IMR-90 (cell line): ENCODE results near the gene DDX6. TPM values are rescaled to one million over a fixed set of nuclear protein-coding genes. Genes with fewer than 3 reads are reported as not detected.

ENCODE experiments used
- ATAC-seq: fragments of 200-7000 bp; cut with Tn5 transposase; 2 replicates; pipeline ENCODE4 v1.9.1; 2020; ENCODE audit warnings: low read depth, mild to moderate bottlenecking, moderate library complexity
- BruUV-seq: library from RNA; stranded (reverse); fragments of 400-500 nt; replicated peaks from 2 replicates; lab custom pipeline; 2021; lab: Mats Ljungman, UMichigan
- CTCF ChIA-PET: fragments of 300-600 bp; formaldehyde crosslinking; extraction: SDS; loops from one replicate; lab custom pipeline; 2021; ENCODE audit warnings: antibody characterized with exemption; lab: Yijun Ruan, JAX
- POLR2A ChIA-PET: fragments of 300-600 bp; sonication (Branson Sonifier 250); formaldehyde crosslinking; loops from one replicate; lab custom pipeline; 2022; ENCODE audit warnings: antibody characterized with exemption; ENCODE audit not compliant: unreplicated experiment; lab: Charles Lee
- DNase-seq: peaks from one replicate; pipeline ENCODE4 v3.0.0; 2013
- H2AFZ ChIP-seq: replicated peaks from 2 replicates; pipeline ENCODE3; 2013; ENCODE audit warnings: low read length, mild to moderate bottlenecking; ENCODE audit not compliant: poor library complexity
- H2AK5ac ChIP-seq: 2 replicates; pipeline ENCODE4 v1.6.1; 2013; ENCODE audit warnings: low read depth, low read length, inconsistent platforms
- H2AK9ac ChIP-seq: replicated peaks from 2 replicates; pipeline ENCODE3; 2013; ENCODE audit warnings: mild to moderate bottlenecking, low read depth, low read length, moderate library complexity; ENCODE audit not compliant: poor library complexity
- H2BK120ac ChIP-seq: 2 replicates; pipeline ENCODE4 v1.6.1; 2013; ENCODE audit warnings: low read depth, low read length, inconsistent platforms
- H2BK15ac ChIP-seq: 3 replicates; pipeline ENCODE4 v1.6.1; 2013; ENCODE audit warnings: low read depth, low read length, inconsistent platforms
- H2BK20ac ChIP-seq: 2 replicates; pipeline ENCODE4 v1.6.1; 2013; ENCODE audit warnings: low read depth, mild to moderate bottlenecking, inconsistent platforms, low read length, moderate library complexity
- H2BK5ac ChIP-seq: 2 replicates; pipeline ENCODE4 v1.6.1; 2013; ENCODE audit warnings: mild to moderate bottlenecking, low read depth, low read length, inconsistent platforms; ENCODE audit not compliant: poor library complexity, severe bottlenecking
- H3K14ac ChIP-seq: replicated peaks from 2 replicates; pipeline ENCODE4 v1.6.1; 2013; ENCODE audit warnings: low read depth, low read length, inconsistent platforms
- H3K18ac ChIP-seq: 2 replicates; pipeline ENCODE4 v1.6.1; 2013; ENCODE audit warnings: low read depth, low read length, control low read depth
- H3K23ac ChIP-seq: 2 replicates; pipeline ENCODE4 v1.6.1; 2013; ENCODE audit warnings: low read depth, low read length, inconsistent platforms
- H3K27ac ChIP-seq: 2 replicates; pipeline ENCODE4 v1.5.1; 2013; ENCODE audit warnings: mild to moderate bottlenecking, control low read depth, low read length; ENCODE audit not compliant: insufficient read depth
- H3K27me3 ChIP-seq: 2 replicates; pipeline ENCODE4 v1.6.1; 2013; ENCODE audit warnings: low read length; ENCODE audit not compliant: control insufficient read depth, insufficient read depth
- H3K36me3 ChIP-seq: 2 replicates; pipeline ENCODE4 v1.6.1; 2013; ENCODE audit warnings: low read length, mixed read lengths; ENCODE audit not compliant: control insufficient read depth, insufficient read depth
- H3K4ac ChIP-seq: 2 replicates; pipeline ENCODE4 v1.6.1; 2013; ENCODE audit warnings: low read depth, low read length, inconsistent platforms
- H3K4me1 ChIP-seq: 2 replicates; pipeline ENCODE4 v1.6.1; 2013; ENCODE audit warnings: low read length, mixed read lengths; ENCODE audit not compliant: control insufficient read depth, insufficient read depth
- H3K4me2 ChIP-seq: 2 replicates; pipeline ENCODE4 v1.6.1; 2013; ENCODE audit warnings: low read depth, mild to moderate bottlenecking, control low read depth, low read length, moderate library complexity
- H3K4me3 ChIP-seq: 2 replicates; pipeline ENCODE4 v1.5.1; 2013; ENCODE audit warnings: low read depth, mild to moderate bottlenecking, control low read depth, low read length, moderate library complexity; ENCODE audit not compliant: insufficient read depth
- H3K56ac ChIP-seq: 2 replicates; pipeline ENCODE4 v1.6.1; 2013; ENCODE audit warnings: low read length, inconsistent platforms; ENCODE audit not compliant: insufficient read depth; ENCODE audit errors: extremely low read depth
- H3K79me1 ChIP-seq, 2 experiments: 2 replicates each; pipeline ENCODE4 v1.6.1; 2013; ENCODE audit warnings: low read length in 2 of 2, inconsistent platforms in 1 of 2, low read depth in 1 of 2
- H3K9ac ChIP-seq: 2 replicates; pipeline ENCODE4 v1.6.1; 2013; ENCODE audit warnings: low read depth, low read length, control low read depth
- H3K9me1 ChIP-seq: 2 replicates; pipeline ENCODE4 v1.6.1; 2013; ENCODE audit warnings: low read length, inconsistent platforms; ENCODE audit not compliant: insufficient read depth
- H3K9me3 ChIP-seq: 2 replicates; pipeline ENCODE4 v1.6.1; 2013; ENCODE audit warnings: low read length; ENCODE audit not compliant: control insufficient read depth, insufficient read depth
- H4K20me1 ChIP-seq: 2 replicates; pipeline ENCODE4 v1.6.1; 2013; ENCODE audit warnings: low read length, inconsistent platforms; ENCODE audit not compliant: insufficient read depth
- H4K5ac ChIP-seq: 2 replicates; pipeline ENCODE4 v1.6.1; 2013; ENCODE audit warnings: mild to moderate bottlenecking, low read depth, low read length, control low read depth
- H4K8ac ChIP-seq, 2 experiments: 2 replicates each; pipeline ENCODE4 v1.6.1; 2013; ENCODE audit warnings: low read depth in 2 of 2, low read length in 2 of 2, control low read depth in 1 of 2, inconsistent platforms in 1 of 2
- H4K91ac ChIP-seq: 2 replicates; pipeline ENCODE4 v1.6.1; 2013; ENCODE audit warnings: low read depth, low read length, inconsistent platforms; ENCODE audit not compliant: insufficient read depth
- BHLHE40 ChIP-seq: fragments of 150-350 bp; IDR thresholded peaks from 2 replicates; pipeline ENCODE4 v1.6.1; 2016; ENCODE audit warnings: mild to moderate bottlenecking, low read depth, low read length
- CEBPB ChIP-seq: IDR thresholded peaks from 2 replicates; pipeline ENCODE4 v1.6.1; 2012; ENCODE audit warnings: low read depth, low read length, improper control_type of control experiment
- CHD1 ChIP-seq: IDR thresholded peaks from 2 replicates; pipeline ENCODE4 v1.6.1; 2012; ENCODE audit warnings: low read depth, low read length, improper control_type of control experiment
- FOS ChIP-seq: fragments of 150-350 bp; IDR thresholded peaks from 2 replicates; pipeline ENCODE4 v1.6.1; 2016; ENCODE audit warnings: low read depth, low read length
- MXI1 ChIP-seq: IDR thresholded peaks from 2 replicates; pipeline ENCODE4 v1.6.1; 2012; ENCODE audit warnings: low read depth, mild to moderate bottlenecking, low read length, moderate library complexity, borderline replicate concordance
- NFE2L2 ChIP-seq: fragments of 150-350 bp; IDR thresholded peaks from 2 replicates; pipeline ENCODE4 v1.6.1; 2016; ENCODE audit warnings: low read depth, mild to moderate bottlenecking, low read length
- POLR2A ChIP-seq: IDR thresholded peaks from 2 replicates; pipeline ENCODE4 v1.6.1; 2012; ENCODE audit warnings: mild to moderate bottlenecking, low read depth, low read length
- RAD21 ChIP-seq: IDR thresholded peaks from 2 replicates; pipeline ENCODE4 v1.6.1; 2012; ENCODE audit warnings: low read length, improper control_type of control experiment
- RCOR1 ChIP-seq: IDR thresholded peaks from 2 replicates; pipeline ENCODE4 v1.6.1; 2012; ENCODE audit warnings: mild to moderate bottlenecking, low read length, improper control_type of control experiment; ENCODE audit not compliant: insufficient replicate concordance
- RFX5 ChIP-seq: IDR thresholded peaks from 2 replicates; pipeline ENCODE4 v1.8.0; 2012; ENCODE audit warnings: low read depth, mild to moderate bottlenecking, low read length, moderate library complexity
- SMC3 ChIP-seq: fragments of 150-350 bp; IDR thresholded peaks from 2 replicates; pipeline ENCODE4 v1.6.1; 2016; ENCODE audit warnings: low read depth, mild to moderate bottlenecking, antibody characterized with exemption, low read length, moderate library complexity
- WGBS, 2 experiments: methylation state at CpG; one replicate each; pipeline versions ENCODE4 v1.1.5 to v1.1.7; 2013; ENCODE audit warnings: missing lambda C conversion rate in 2 of 2; ENCODE audit not compliant: insufficient read length in 1 of 2; ENCODE audit errors: extremely low coverage in 2 of 2; 5-methylcytosine and 5-hydroxymethylcytosine counted together
- dilution Hi-C: fragments of 300-500 bp; cut with HindIII; formaldehyde crosslinking; loops from one replicate; pipeline ENCODE4 v1.14.3; 2018; ENCODE audit warnings: low sequenced_read_pairs; ENCODE audit not compliant: unreplicated experiment
- in situ Hi-C: fragments of 300-500 bp; cut with MboI; formaldehyde crosslinking; loops from 3 replicates; pipeline ENCODE4 v1.14.3; 2019; ENCODE audit warnings: low sequenced_read_pairs, inconsistent platforms, mixed read lengths
- intact Hi-C: fragments of 100-400 bp; cut with micrococcal nuclease; formaldehyde crosslinking; loops from 2 replicates; pipeline ENCODE4 v1.10.0; 2022
- polyA plus RNA-seq, 3 experiments: library from polyadenylated mRNA; depleted of rRNA; stranded (reverse); fragments of >200 nt; gene quantifications; 2 replicates each; pipeline ENCODE4 v1.2.3, GENCODE V29; 2012; ENCODE audit warnings: low replicate concordance in 1 of 3
- total RNA-seq: library from RNA; depleted of rRNA; stranded (reverse); fragments of >200 nt; gene quantifications from 2 replicates; pipeline ENCODE4 v1.2.3, GENCODE V29; 2012
- TF ChIP-seq, protein P1 (sequence below): fragments of 150-350 bp; IDR thresholded peaks from 2 replicates; pipeline ENCODE4 v1.6.1; 2016; ENCODE audit warnings: low read depth, mild to moderate bottlenecking, low read length, moderate library complexity, borderline replicate concordance
- TF ChIP-seq, protein P2 (sequence below): fragments of 150-350 bp; IDR thresholded peaks from 2 replicates; pipeline ENCODE4 v1.6.1; 2017; ENCODE audit warnings: mild to moderate bottlenecking, antibody characterized with exemption, low read length, low read depth
- TF ChIP-seq, protein P3 (sequence below): conservative IDR thresholded peaks from 2 replicates; pipeline ENCODE4 v1.5.1; 2012; ENCODE audit warnings: mild to moderate bottlenecking, low read depth, low read length, improper control_type of control experiment

The DDX6 gene
- total and polyA plus RNA-seq, 2 of the 4 experiments (the other 2 are of a cell fraction): 19.2 to 197 TPM

DNA sequence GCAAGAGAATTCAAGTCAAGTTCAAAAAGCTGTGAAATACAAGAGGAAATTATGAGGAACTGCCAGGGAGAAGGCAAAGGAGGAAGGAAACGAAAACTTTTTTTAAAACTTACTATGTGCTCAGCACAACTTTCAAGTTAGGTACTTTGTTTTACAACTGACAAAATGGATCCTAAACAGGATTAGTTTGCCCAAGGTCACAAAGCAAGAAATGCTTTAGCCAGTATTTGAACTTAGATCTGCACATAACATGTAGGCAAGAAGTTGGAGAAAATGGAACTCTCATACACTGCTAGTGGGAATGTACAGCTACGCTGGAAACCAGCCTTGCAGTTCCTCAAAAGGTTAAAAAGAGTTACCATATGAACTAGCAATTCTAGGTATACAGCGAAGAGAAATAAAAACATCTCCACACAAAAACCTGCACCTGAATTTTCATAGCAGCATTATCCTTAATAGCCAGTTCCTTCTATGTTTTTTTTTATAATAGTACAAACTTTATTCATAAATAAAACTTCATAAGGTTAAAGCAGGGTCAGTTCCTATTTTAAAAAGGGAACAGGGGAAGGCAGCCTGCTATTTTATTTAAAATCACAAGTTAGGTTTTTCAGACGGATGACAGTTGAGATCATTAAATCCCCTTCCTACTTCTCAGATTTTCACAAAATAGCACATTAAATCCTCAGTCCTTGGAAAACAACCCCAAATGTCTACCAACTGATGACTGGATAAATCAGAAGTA is 19.2 kb downstream of the DDX6 start:
- Histone ChIP-seq H2BK5ac (no peak overlapping the region), H2BK15ac (no peak overlapping the region), H3K9me1 (no peaks in the 10 kb centered on the region; the same call in 1 of the 2 replicates), H2BK120ac (no peak overlapping the region), H2AFZ (no peak overlapping the region), H3K36me3 (peaks cover 41% of the 10 kb centered on the region), H3K56ac (no peak overlapping the region), H3K9me3 (no peaks in the 10 kb centered on the region), H2AK9ac (no peak overlapping the region), H3K27ac (no peak overlapping the region), H2BK20ac (no peak overlapping the region), H2AK5ac (no peak overlapping the region), H4K20me1 (peaks cover 83% of the 10 kb centered on the region), H3K4me3 (no peak overlapping the region), H3K27me3 (no peaks in the 10 kb centered on the region), H3K79me1 (peaks cover 9 to 52% of the 10 kb centered on the region in 2 experiments), H3K14ac (no peak overlapping the region), H4K5ac (no peak overlapping the region), H3K4me1 (peaks cover 3% of the 10 kb centered on the region; the same call in 1 of the 2 replicates), H3K23ac (no peak overlapping the region), H4K91ac (no peak overlapping the region), H3K18ac (no peak overlapping the region), H3K9ac (no peak overlapping the region), H4K8ac (no peak overlapping the region), H3K4ac (no peak overlapping the region), H3K4me2 (no peak overlapping the region)
- ATAC-seq: no peak
- intact Hi-C loops (no loop called here), dilution Hi-C loops (no loop called here), in situ Hi-C loops (no loop called here)
- ChIA-PET CTCF (no interaction called here), POLR2A (no interaction called here)
- DNase-seq: no peak
- TF ChIP-seq, protein P1, sequence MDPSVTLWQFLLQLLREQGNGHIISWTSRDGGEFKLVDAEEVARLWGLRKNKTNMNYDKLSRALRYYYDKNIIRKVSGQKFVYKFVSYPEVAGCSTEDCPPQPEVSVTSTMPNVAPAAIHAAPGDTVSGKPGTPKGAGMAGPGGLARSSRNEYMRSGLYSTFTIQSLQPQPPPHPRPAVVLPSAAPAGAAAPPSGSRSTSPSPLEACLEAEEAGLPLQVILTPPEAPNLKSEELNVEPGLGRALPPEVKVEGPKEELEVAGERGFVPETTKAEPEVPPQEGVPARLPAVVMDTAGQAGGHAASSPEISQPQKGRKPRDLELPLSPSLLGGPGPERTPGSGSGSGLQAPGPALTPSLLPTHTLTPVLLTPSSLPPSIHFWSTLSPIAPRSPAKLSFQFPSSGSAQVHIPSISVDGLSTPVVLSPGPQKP: no peak
- no peak for TF ChIP-seq MXI1
- TF ChIP-seq CEBPB: no peak
- TF ChIP-seq, protein P2, sequence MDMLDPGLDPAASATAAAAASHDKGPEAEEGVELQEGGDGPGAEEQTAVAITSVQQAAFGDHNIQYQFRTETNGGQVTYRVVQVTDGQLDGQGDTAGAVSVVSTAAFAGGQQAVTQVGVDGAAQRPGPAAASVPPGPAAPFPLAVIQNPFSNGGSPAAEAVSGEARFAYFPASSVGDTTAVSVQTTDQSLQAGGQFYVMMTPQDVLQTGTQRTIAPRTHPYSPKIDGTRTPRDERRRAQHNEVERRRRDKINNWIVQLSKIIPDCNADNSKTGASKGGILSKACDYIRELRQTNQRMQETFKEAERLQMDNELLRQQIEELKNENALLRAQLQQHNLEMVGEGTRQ: no peak
- TF ChIP-seq RCOR1: no peak
- TF ChIP-seq POLR2A: no peak
- TF ChIP-seq RAD21: no peak
- TF ChIP-seq BHLHE40: no peak
- TF ChIP-seq RFX5: no peak
- TF ChIP-seq SMC3: no peak
- TF ChIP-seq, protein P3, sequence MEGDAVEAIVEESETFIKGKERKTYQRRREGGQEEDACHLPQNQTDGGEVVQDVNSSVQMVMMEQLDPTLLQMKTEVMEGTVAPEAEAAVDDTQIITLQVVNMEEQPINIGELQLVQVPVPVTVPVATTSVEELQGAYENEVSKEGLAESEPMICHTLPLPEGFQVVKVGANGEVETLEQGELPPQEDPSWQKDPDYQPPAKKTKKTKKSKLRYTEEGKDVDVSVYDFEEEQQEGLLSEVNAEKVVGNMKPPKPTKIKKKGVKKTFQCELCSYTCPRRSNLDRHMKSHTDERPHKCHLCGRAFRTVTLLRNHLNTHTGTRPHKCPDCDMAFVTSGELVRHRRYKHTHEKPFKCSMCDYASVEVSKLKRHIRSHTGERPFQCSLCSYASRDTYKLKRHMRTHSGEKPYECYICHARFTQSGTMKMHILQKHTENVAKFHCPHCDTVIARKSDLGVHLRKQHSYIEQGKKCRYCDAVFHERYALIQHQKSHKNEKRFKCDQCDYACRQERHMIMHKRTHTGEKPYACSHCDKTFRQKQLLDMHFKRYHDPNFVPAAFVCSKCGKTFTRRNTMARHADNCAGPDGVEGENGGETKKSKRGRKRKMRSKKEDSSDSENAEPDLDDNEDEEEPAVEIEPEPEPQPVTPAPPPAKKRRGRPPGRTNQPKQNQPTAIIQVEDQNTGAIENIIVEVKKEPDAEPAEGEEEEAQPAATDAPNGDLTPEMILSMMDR: no peak
- no peak for TF ChIP-seq NFE2L2
- TF ChIP-seq FOS: no peak
- no peak for TF ChIP-seq CHD1
- WGBS, 2 experiments: no CpG with 5 or more reads among the region's 4 CpGs
- BruUV-seq: no TSS peak
